SKM-1 treated with dmso at 0.1 percent for 144 hours (cell line): ENCODE results near the gene PTPRM.

Experiments used
- DNase-seq: peaks from one replicate; lab custom pipeline; 2025; ENCODE audit not compliant: unreplicated experiment; lab: John Stamatoyannopoulos, UW

Gene PTPRM

GRCh38 chr18:7789856-7790552 is 222.9 kb downstream of the PTPRM start:
- DNase-seq, result no peak

DNA sequence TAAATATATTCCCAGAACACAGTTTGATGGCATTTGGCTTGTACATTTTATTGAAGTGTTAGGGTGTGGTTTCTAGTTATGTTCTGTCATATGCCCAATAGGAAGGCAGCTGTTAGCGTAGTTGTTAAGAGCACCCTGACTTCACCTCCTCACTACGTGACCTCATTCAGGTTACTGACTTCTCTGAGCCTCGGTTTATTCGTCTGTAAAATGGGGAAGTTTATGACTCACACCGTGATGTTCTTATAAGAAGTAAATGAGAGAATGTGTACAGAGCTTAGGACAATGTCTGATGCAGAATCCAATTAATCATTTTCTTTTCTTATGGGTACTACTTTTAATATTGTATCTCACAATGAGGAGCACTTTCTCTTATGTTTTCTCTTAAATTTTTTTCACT is 226.0 kb downstream of the PTPRM start:
- no peak for DNase-seq

GRCh38 chr18:7803956-7804469 is 236.9 kb downstream of the PTPRM start:
- DNase-seq, result no peak

DNA sequence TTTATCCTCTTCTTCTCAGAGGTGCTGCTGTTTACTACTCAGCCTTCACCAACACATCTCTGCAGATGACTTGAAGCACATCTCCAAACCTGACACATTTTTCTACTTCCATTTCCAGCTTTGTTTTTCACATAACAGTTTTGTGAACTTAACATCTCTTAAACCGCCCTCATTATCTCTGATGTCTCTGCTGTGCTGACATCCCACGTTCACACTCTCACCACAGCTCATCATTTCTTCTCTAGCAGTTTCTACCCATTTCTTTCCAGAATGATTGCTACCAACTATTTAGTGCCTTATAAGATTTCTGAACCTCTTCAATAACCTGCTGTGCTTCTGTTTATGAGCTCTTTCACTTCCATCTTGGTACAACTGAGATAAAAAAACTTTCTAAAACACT is 238.0 kb downstream of the PTPRM start:
- no peak for DNase-seq

- no peak for DNase-seq
These were observed 238.8 kb downstream of the PTPRM start for GRCh38 chr18:7805880-7806279.

DNA sequence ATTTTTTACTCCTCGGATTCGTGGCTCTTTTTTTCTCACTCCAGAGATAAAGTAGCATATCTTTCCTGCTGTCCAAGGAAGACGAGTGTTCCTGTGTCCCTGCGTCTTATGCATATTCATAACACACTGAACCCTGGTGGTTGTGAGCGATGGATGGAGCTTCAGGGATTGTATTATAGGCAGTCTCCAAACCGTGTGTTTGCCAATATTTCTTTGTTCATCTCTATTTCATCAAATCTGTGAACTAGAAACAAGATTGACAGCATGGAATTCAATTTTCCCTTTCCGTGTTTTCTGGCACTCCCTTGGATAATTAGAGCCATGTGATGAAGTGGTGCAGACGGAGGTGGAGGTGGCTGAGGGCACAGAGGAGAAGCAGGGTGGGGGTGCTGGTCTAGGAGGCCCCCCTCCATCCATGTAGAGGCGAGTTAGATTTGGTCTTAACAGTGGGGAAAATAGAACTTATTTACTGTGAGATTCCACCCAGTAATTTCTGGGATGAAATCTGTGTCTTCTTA is 240.9 kb downstream of the PTPRM start:
- DNase-seq, result no peak

- no peak for DNase-seq
These were observed 241.9 kb downstream of the PTPRM start for GRCh38 chr18:7808992-7809391.

DNA sequence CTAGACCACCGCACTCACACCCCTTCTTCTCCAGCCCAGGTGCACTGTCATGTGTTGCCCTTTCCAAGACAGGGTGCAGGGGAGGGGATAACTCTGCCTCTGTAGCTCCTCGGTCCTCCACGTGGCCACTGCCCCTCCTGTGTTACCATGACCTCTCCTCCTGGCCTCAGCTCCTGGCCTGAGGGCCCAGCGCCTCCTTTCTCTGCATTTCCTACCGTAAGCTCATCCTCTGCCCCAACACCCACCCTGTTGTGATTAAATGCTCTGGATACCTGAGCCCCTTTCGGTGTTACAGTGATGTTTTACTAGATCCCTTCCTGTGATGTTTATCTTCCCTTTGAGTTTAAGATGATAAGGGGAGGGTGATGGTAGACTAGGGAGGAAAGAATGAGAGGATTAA is 242.3 kb downstream of the PTPRM start:
- DNase-seq, result no peak

DNA sequence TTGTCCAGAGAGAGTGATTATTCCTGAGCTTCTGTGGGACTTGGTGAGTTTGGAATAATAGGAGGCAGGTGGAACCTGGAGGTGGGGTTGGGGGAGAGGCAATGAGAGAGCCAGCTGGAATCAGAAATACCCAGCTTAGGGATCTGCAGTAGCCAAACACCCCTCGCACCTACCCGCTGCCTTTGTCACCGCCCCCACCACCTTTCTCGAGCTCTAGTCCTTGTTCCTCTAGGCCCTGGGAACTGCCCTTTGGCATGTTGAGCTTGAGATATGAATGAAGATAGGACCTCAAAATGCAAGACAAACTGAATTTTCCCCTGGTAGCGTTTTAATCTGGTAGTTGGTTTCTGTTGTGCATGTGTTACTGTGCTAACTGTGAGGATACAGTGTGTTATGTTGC is 242.9 kb downstream of the PTPRM start:
- no peak for DNase-seq

DNA sequence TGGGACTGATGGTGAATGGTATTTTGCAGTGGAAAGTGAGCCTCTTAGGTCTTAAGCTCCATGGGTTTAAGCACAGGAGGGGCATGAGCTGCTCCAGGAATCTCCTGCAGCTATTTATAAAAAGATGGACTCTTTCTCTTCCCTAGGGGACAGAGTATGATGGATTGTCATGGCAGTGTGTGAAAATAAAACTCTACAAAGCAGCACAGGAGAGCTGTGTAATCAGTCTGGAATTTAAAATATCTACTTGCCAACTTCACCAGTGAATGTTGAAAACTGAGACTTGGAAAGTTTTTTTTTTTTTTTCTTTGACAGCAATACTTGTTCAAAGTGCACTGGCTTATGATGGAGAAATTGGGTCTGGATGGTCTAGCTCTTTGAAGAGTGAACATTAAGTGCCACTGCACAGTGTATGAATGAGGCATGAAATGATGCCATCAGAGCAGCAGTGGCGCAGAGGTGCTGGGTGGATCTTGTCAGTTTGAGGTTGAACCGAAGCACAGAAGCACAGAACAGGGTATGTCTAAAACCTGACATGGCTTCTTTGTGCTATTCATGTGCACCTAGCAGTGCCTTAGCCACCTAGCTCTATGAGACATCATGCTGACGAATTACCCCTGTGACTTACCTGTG is 245.4 kb downstream of the PTPRM start:
- no peak for DNase-seq

DNA sequence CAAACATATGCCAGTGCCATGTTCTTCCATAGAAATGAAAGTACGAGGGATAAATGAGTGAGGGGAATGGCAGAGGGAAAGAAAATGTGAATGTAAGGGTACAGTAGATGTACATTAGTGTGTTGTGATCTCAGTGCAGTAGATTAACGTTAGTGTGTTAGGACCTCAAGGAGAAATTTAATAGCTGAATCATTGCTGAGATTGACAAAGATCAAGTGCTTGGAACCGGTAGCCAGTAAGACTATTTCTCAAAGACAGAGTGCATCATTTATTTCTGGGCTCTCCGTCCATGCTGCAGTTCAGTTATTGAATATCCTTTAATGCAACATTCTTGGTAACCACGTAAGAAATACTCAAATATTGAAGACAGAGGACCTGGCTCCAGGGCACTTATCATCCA is 246.0 kb downstream of the PTPRM start:
- DNase-seq, result no peak

DNA sequence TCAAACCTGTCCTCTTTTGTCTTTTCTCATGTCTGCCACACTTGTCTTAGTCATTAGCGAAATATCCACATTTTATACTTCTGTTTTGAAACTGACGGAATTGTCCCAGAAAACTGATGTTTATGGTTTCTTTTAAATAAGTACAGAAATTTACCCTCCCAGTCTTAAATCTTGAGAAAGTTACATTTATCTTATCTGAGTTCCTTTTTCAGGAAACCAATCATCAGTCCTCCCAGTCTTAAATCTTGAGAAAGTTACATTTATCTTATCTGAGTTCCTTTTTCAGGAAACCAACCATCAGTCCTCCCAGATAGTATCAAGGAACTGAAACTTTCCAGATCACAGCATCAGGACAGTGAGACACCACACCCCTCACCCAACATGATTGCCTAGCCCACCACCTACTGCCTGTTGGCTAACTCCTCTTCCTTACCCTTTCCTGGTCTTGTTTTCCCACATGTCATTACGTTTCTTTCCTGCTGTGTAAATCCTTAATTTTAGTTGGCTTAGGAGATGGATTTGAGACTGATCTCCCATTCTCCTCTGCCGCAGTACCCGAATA is 247.7 kb downstream of the PTPRM start:
- no peak for DNase-seq

GRCh38 chr18:7815787-7816186 is 248.7 kb downstream of the PTPRM start:
- DNase-seq, result no peak

DNA sequence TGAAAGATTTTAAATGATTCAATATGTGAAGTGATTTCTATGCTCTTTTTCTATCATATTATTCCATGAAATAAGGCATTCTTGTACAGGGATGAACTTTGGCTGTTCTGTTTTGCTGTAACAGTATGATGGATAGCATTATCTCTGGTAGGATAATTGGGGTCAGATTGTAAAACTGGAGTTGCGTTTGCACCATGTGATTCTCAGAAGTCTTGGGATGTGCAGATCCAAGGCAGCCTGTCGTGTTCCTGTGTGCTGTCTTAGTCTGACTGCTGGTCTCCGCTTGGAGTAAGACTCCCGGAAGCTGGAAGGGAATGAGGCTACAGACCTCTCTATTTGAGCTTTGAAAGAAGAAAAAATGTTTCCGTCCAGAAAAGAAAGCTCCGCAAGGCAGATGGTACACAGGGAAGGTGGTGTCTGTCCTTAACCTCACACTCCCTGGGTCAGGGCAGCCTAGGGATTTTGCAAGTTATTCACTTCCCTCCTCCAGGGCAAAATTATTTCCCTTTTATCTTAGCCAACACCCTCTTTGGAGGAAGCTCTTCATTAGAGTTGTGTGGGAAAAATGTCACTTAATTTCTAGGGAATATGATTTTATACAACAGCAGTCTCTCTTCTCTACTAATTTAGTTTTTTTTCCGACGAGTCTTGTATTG is 250.6 kb downstream of the PTPRM start:
- no peak for DNase-seq

GRCh38 chr18:7821784-7822183 is 254.7 kb downstream of the PTPRM start:
- no peak for DNase-seq

- DNase-seq, result no peak
These were observed 255.6 kb downstream of the PTPRM start for GRCh38 chr18:7822435-7823331.

GRCh38 chr18:7824970-7825369 is 257.9 kb downstream of the PTPRM start:
- no peak for DNase-seq

DNA sequence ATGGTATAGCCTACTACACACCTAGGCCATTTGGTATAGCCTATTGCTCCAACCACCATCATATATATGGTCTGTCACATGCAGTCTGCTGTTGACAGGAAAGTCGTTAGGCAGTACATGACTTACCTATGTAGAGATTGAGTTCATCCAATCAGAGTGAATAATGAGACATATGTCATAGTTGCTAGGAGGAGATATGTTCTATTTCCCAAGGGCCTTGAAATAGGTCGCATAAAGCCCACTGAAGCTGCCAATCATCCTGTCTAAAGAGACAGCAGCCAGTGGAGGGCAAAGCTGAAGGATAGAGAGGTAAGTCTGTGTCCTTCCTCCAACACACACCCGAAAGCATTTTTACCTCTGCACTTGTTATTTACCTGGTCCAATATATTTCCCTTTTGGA is 263.4 kb downstream of the PTPRM start:
- no peak for DNase-seq

DNA sequence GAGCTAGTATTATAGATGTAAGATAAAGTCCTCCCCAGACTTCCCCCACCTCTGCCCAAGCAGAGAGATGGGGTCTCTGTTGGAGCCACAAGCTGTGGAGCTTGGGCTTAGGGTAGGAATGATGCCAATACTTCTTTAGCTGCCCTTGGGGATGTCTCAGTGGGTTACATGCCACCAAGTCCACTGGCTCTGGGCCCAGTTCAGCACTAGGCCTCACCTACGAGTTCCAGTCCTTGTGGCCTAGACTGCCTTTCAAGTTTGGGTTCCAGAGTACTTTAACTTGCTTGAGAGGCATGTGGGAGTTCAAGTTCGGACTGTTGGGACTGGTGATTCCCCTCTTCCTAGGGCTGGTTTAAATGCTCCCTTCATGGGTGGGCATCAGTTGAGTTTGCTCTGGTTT is 272.4 kb downstream of the PTPRM start:
- DNase-seq, result no peak

DNA sequence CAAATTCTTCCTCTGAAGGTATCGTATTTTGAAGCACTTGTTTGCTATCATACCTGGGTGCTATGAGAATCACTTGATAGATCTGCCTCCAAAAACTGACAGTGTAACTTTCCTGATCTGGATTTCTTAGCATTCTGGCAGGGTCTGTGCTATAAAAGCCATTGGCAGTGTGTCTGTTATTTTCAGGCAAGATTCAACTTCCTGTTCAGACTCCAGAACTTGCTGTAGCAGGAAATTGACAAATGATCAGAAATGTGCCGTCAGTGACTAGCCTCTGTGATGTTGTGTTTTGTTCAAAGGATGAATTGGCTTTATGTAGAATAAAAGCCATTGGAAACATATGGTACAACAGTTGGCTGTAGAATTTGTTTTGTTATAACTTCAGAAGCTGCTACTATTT is 273.3 kb downstream of the PTPRM start:
- peak; percentile 13 for DNase-seq

DNA sequence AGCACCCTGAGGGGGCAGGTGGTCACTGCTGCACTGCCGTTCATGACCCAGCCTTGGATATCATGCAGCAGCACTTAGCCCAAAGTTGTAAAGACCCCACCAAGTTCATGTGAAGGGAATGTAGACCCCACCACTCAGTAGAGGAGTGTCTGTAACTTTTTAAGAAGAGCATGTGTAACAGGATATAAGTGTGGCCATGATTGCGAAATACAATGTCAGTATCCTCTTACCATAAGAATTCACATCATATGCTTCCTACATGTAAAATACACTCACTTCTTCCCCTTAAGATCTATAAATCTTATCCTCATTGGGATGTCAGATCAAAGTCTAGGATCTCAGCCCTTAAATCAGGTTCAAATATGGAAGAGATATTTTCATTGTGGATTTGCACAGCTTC is 276.9 kb downstream of the PTPRM start:
- peak; percentile 4 for DNase-seq
